ENCODE measurements around the gene KATNB1.

Gene KATNB1

GRCh38 chr16:57802341-57803133 lies 67.0 kb downstream of the KATNB1 start, which contains the start of gene KIFC3:
Gene KIFC3, minus strand, starts transcription at chr16:57802491. Its CDS starts 4,248 bp downstream, at chr16:57798243.
- Histone ChIP-seq H3K27me3 (ENCODE audit: control insufficient read depth, insufficient read depth, low read length) (peaks cover 5% of the 10 kb centered on the region), H3K27ac (ENCODE audit: low read depth, low read length) (peak within 1 kb of the TSS; percentile 69), H3K4me1 (ENCODE audit: control insufficient read depth, insufficient read depth, low read length) (peaks cover 18% of the 10 kb centered on the region), H3K4me3 (ENCODE audit: low read length) (peak within 1 kb of the TSS; percentile 70), H3K9ac (ENCODE audit: low read length) (peak within 1 kb of the TSS; percentile 34), H3K36me3 (ENCODE audit: control insufficient read depth, insufficient read depth, low read length) (no peaks in the 10 kb centered on the region)

- Histone ChIP-seq H3K27me3 (ENCODE audit: control insufficient read depth, insufficient read depth, low read length) (peaks cover 5% of the 10 kb centered on the region), H3K27ac (ENCODE audit: low read depth, low read length) (peak overlapping the region; percentile 63), H3K9ac (ENCODE audit: low read length) (no peak overlapping the region), H3K4me1 (ENCODE audit: control insufficient read depth, insufficient read depth, low read length) (peaks cover 20% of the 10 kb centered on the region), H3K36me3 (ENCODE audit: control insufficient read depth, insufficient read depth, low read length) (no peaks in the 10 kb centered on the region), H3K4me3 (ENCODE audit: low read length) (no peak overlapping the region)
Measured at GRCh38 chr16:57803134-57803990, 67.8 kb downstream of the KATNB1 start.

GRCh38 chr16:57804111-57804837 lies 68.7 kb downstream of the KATNB1 start:
- Histone ChIP-seq H3K27ac (ENCODE audit: low read depth, low read length) (no peak overlapping the region), H3K9ac (ENCODE audit: low read length) (no peak overlapping the region), H3K4me1 (ENCODE audit: control insufficient read depth, insufficient read depth, low read length) (peaks cover 20% of the 10 kb centered on the region), H3K4me3 (ENCODE audit: low read length) (no peak overlapping the region), H3K36me3 (ENCODE audit: control insufficient read depth, insufficient read depth, low read length) (no peaks in the 10 kb centered on the region), H3K27me3 (ENCODE audit: control insufficient read depth, insufficient read depth, low read length) (peaks cover 5% of the 10 kb centered on the region)

GRCh38 chr16:57805176-57805575 lies 69.6 kb downstream of the KATNB1 start:
- peaks cover 5% of the 10 kb centered on the region for H3K27me3 ChIP-seq (ENCODE audit: control insufficient read depth, insufficient read depth, low read length)

More at GRCh38 chr16:57805176-57805575, 69.6 kb downstream of the KATNB1 start:
- Histone ChIP-seq H3K9ac (ENCODE audit: low read length) (no peak overlapping the region), H3K27ac (ENCODE audit: low read depth, low read length) (no peak overlapping the region), H3K4me1 (ENCODE audit: control insufficient read depth, insufficient read depth, low read length) (peaks cover 19% of the 10 kb centered on the region), H3K4me3 (ENCODE audit: low read length) (no peak overlapping the region), H3K36me3 (ENCODE audit: control insufficient read depth, insufficient read depth, low read length) (no peaks in the 10 kb centered on the region)

Measured in rectal smooth muscle tissue (tissue), 1 donor.